Measurements from ENCODE around the gene GNAI2.

GRCh38 chr3:50204804-50205412 lies 31.1 kb upstream of the GNAI2 start, which contains the start of gene SLC38A3:
- TF ChIP-seq CTCF (IDR thresholded peaks at IDR 0.05) (no peak), MAX (IDR thresholded peaks at IDR 0.05; ENCODE audit: low read depth) (no peak), ZBTB33 (IDR thresholded peaks at IDR 0.05; ENCODE audit: borderline replicate concordance, low read depth) (no peak), EZH2phosphoT487 (IDR thresholded peaks at IDR 0.05; ENCODE audit: borderline replicate concordance, low read depth) (no peak), USF2 (IDR thresholded peaks at IDR 0.05; ENCODE audit: borderline replicate concordance, low read depth, low read length) (no peak), YY1 (IDR thresholded peaks at IDR 0.05; ENCODE audit: low read depth) (no peak), POLR2AphosphoS5 (IDR thresholded peaks at IDR 0.05; ENCODE audit: low read depth, low read length) (no peak), EP300 (IDR thresholded peaks at IDR 0.05; ENCODE audit: borderline replicate concordance in 1 of 2, low read depth in 1 of 2, low read length in 1 of 2) (no peak), FOXM1 (IDR thresholded peaks at IDR 0.05; ENCODE audit: low read depth) (no peak), RFX5 (IDR thresholded peaks at IDR 0.05; ENCODE audit: low read length) (no peak), NFIC (IDR thresholded peaks at IDR 0.05; ENCODE audit: borderline replicate concordance) (no peak), TEAD4 (IDR thresholded peaks at IDR 0.05; ENCODE audit: borderline replicate concordance, insufficient read depth) (no peak), RXRA (IDR thresholded peaks at IDR 0.05; ENCODE audit: borderline replicate concordance, low read depth) (no peak), CHD2 (IDR thresholded peaks at IDR 0.05; ENCODE audit: low read length, partially characterized antibody) (no peak)
